ENCODE measurements around the gene EEF2K.

DNA sequence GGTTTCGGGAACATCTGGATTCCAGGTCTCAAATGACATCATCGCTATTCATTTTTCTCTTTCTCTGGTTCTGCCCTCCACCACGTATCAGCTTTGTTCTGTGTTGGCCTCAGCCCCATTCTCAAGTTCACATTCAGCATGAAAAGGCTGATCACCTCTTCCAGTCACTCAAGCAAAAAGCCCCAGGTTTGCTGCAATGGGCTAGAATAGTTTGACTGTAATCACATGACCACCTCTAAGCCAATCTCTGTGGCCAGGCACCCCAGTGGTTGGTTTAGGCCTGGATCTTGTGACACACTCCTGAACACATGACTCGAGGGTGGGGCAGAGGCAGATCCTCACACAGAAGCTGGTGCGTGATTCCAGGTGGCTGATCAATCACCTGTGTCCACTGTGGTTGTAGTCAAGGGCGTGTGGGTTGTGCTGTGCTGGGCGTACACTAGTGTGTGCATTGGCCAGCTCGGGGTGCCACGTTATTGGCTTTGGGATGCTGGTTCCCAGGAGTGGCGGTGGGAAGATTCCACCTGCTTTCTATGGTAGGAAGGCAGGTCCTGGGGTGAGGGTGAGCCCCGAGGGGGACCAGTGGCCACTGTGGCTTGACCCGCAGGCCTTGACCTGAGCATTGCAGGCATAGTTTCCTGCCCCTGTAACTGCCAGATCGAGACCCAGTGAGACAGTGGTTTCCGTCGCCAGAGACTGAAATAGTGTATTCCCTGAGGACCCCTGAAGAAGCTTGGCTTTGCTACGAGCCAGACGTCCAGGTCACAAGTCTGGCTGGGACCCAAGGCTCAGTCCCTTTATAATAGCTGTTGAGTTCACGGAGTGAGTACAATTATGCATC is 12.0 kb downstream of the EEF2K start:
- TF ChIP-seq, protein P1, sequence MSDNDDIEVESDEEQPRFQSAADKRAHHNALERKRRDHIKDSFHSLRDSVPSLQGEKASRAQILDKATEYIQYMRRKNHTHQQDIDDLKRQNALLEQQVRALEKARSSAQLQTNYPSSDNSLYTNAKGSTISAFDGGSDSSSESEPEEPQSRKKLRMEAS (IDR thresholded peaks at IDR 0.05; ENCODE audit: low read depth, low read length) = no peak
- TF ChIP-seq POLR2A (IDR thresholded peaks at IDR 0.05; ENCODE audit: extremely low read depth, insufficient read length) = no peak
- TF ChIP-seq, protein P2, sequence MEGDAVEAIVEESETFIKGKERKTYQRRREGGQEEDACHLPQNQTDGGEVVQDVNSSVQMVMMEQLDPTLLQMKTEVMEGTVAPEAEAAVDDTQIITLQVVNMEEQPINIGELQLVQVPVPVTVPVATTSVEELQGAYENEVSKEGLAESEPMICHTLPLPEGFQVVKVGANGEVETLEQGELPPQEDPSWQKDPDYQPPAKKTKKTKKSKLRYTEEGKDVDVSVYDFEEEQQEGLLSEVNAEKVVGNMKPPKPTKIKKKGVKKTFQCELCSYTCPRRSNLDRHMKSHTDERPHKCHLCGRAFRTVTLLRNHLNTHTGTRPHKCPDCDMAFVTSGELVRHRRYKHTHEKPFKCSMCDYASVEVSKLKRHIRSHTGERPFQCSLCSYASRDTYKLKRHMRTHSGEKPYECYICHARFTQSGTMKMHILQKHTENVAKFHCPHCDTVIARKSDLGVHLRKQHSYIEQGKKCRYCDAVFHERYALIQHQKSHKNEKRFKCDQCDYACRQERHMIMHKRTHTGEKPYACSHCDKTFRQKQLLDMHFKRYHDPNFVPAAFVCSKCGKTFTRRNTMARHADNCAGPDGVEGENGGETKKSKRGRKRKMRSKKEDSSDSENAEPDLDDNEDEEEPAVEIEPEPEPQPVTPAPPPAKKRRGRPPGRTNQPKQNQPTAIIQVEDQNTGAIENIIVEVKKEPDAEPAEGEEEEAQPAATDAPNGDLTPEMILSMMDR (IDR thresholded peaks at IDR 0.05; ENCODE audit: low read depth, low read length) = no peak
- no peak for TF ChIP-seq MYC (IDR thresholded peaks at IDR 0.05; ENCODE audit: low read depth, low read length)

Measured in NB4 (cell line).